Testis (tissue), 3 donors: ENCODE measurements around the gene TP53. TPM values are rescaled to one million over a fixed set of nuclear protein-coding genes. Genes with fewer than 3 reads are reported as not detected.

Experiments
- DNase-seq: peaks from one replicate; pipeline ENCODE4 v3.0.0-alpha.2; 2019
- H3K27ac ChIP-seq, 2 donors: fragments of 200-600 bp; sonication (generic); one replicate each; pipeline ENCODE4 v1.5.1; 2019
- H3K27me3 ChIP-seq: fragments of 200-600 bp; sonication (generic); one replicate; pipeline ENCODE4 v1.5.1; 2019
- H3K36me3 ChIP-seq: fragments of 200-600 bp; sonication (generic); one replicate; pipeline ENCODE4 v1.5.1; 2017; ENCODE audit warnings: low read depth; ENCODE audit errors: missing control alignments
- H3K4me1 ChIP-seq: fragments of 200-600 bp; sonication (generic); one replicate; pipeline ENCODE4 v1.5.1; 2019
- H3K4me3 ChIP-seq, 2 donors: fragments of 200-600 bp; sonication (generic); one replicate each; pipeline ENCODE4 v1.5.1; 2017 to 2019
- H3K9me3 ChIP-seq: fragments of 200-600 bp; sonication (generic); one replicate; pipeline ENCODE4 v1.5.1; 2017
- CTCF ChIP-seq, 3 experiments: fragments of 450-650 bp in 2 of 3; fragments of 200-600 bp in 1 of 3; sonication (generic) in 1 of 3; IDR thresholded peaks; one replicate each; pipeline ENCODE4 v1.5.1; 2016 to 2019; ENCODE audit warnings: antibody characterized with exemption in 3 of 3, mild to moderate bottlenecking in 2 of 3, moderate library complexity in 1 of 3
- POLR2A ChIP-seq: fragments of 450-650 bp; IDR thresholded peaks from one replicate; pipeline ENCODE4 v1.6.1; 2017; ENCODE audit warnings: antibody characterized with exemption, mild to moderate bottlenecking, moderate library complexity
- WGBS, 2 donors: methylation state at CpG; one replicate each; pipeline ENCODE4 v1.1.5; 2018; 5-methylcytosine and 5-hydroxymethylcytosine counted together
- intact Hi-C: fragments of 100-400 bp; cut with DNase I; formaldehyde crosslinking; loops from one replicate; pipeline ENCODE4 v1.15.1; 2023; ENCODE audit warnings: low total_unique reads
- polyA plus RNA-seq: library from polyadenylated mRNA; stranded (reverse); fragments of 350-450 nt; fragmentation: Illumina TruSeq; extraction: RNeasy Lipid Tissue Mini Kit (QIAGEN cat#74804); gene quantifications from one replicate; pipeline ENCODE4 v1.2.3, GENCODE V29; 2014; ENCODE audit warnings: low read depth, low replicate concordance; ENCODE audit not compliant: insufficient read depth
- total RNA-seq, 2 donors: library from RNA; depleted of rRNA; stranded (reverse); fragments of >200 nt; gene quantifications; one replicate each; pipeline ENCODE4 v1.2.3, GENCODE V29; 2016

The TP53 gene
- total and polyA plus RNA-seq, 3 donors from 2014 or later, result 32.1 to 47.1 (median 45.0) TPM

DNA sequence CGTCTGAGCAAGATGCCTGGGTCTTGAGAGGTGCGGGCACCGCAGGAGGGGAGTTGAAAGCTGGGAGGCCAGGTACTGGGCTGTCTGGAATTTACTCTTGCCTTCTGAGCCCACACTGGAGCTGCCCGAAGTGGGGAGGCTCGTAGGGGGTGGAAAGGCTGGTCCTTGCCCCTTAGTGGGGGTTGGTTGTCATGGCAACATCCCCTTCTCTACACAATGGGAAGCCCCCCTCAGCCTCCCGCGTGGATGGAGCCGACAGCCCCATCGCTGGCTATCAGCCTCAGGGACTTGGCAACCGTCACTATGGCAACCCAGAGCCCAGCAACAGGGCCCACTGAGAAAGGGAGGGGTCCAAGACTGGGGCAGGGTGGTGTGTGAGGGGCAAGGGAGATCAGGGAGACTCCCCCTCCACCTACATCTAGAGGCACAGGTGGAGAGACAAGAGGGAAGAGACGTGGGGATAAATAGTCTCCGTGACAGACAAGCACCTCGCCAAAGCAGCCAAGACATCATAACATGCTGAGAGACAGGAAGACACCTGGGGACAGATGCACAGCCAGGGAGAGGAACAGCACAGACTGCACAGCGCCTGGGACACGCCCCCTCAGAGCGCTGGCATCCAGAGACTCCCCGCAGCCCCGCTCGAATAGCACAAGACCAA is 25.0 kb upstream of the TP53 start:
- 27 to 42% methylated on average over 13 to 19 of the region's 19 CpGs for WGBS, 2 donors
- Histone ChIP-seq H3K27ac (no peak overlapping the region), H3K36me3 (no peaks in the 10 kb centered on the region), H3K4me1 (peaks cover 7% of the 10 kb centered on the region), H3K4me3 (no peak overlapping the region), H3K9me3 (no peaks in the 10 kb centered on the region), H3K27me3 (no peaks in the 10 kb centered on the region)
- intact Hi-C loops, result no loop called here
- no peak for DNase-seq
- TF ChIP-seq CTCF (IDR thresholded peaks at IDR 0.05) (no peak), POLR2A (no peak)

GRCh38 chr17:7711051-7711755 is 23.9 kb upstream of the TP53 start:
- Histone ChIP-seq H3K27me3 (no peaks in the 10 kb centered on the region), H3K36me3 (no peaks in the 10 kb centered on the region), H3K4me3 (no peak overlapping the region), H3K4me1 (no peaks in the 10 kb centered on the region), H3K27ac (no peak overlapping the region), H3K9me3 (no peaks in the 10 kb centered on the region)
- TF ChIP-seq POLR2A, result no peak
- no peak for TF ChIP-seq CTCF (IDR thresholded peaks at IDR 0.05)
- no peak for DNase-seq
- WGBS, 2 donors, result 80 to 83% methylated on average over 7 of the region's 7 CpGs
- intact Hi-C loops, result no loop called here

- WGBS, 2 donors, result 77 to 80% methylated on average over 7 of the region's 7 CpGs
- Histone ChIP-seq H3K9me3 (no peaks in the 10 kb centered on the region), H3K4me3 (no peak overlapping the region), H3K27me3 (no peaks in the 10 kb centered on the region), H3K4me1 (peaks cover 4% of the 10 kb centered on the region), H3K27ac (no peak overlapping the region), H3K36me3 (no peaks in the 10 kb centered on the region)
- no peak for DNase-seq
- TF ChIP-seq POLR2A, result no peak
- intact Hi-C loops, result no loop called here
Measured at GRCh38 chr17:7710301-7710700, 23.0 kb upstream of the TP53 start.

DNA sequence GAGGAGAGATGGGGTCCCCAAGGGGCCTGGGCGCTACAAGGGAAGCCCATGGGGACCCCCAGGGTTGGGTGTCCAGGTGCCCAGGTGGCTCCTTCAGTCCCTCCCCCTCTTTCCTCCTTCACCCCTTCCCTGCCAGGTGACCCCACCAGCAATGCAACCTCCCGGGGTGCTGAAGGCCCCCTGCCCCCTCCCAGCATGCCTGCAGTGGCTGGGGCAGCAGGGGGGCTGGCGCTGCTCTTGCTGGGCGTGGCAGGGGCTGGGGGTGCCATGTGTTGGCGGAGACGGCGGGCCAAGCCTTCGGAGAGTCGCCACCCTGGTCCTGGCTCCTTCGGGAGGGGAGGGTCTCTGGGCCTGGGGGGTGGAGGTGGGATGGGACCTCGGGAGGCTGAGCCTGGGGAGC is 21.7 kb upstream of the TP53 start:
- Histone ChIP-seq H3K27ac (no peak overlapping the region), H3K9me3 (no peaks in the 10 kb centered on the region), H3K27me3 (no peaks in the 10 kb centered on the region), H3K36me3 (no peaks in the 10 kb centered on the region), H3K4me3 (no peak overlapping the region), H3K4me1 (peaks cover 14% of the 10 kb centered on the region)
- WGBS, 2 donors, result 94 to 95% methylated on average over 7 to 11 of the region's 11 CpGs
- no peak for DNase-seq
- intact Hi-C loops, result no loop called here
- TF ChIP-seq POLR2A (no peak), CTCF (IDR thresholded peaks at IDR 0.05) (no peak)

DNA sequence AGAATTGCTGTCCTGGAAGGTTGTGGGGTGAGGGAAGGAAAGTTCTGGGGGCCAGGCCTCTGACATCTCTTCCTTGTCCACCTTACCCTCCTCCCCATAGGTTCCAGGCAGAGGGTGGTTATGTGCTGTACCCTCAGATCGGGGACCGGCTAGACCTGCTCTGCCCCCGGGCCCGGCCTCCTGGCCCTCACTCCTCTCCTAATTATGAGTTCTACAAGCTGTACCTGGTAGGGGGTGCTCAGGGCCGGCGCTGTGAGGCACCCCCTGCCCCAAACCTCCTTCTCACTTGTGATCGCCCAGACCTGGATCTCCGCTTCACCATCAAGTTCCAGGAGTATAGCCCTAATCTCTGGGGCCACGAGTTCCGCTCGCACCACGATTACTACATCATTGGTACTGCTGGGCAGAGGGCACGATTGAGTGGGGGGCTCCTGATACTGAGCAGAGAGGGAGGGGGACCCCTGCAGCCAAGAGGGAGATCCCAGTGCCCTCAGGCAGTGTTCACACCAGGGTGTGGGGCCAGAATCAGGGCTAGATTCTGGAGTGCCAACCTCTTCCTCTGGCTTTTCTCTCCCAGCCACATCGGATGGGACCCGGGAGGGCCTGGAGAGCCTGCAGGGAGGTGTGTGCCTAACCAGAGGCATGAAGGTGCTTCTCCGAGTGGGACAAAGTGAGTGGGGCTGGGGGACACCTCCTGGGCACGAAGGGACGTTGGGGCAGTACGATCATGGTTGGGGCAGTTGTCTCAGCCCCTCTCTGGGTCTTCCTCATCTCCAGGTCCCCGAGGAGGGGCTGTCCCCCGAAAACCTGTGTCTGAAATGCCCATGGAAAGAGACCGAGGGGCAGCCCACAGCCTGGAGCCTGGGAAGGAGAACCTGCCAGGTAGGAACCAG is 20.8 kb upstream of the TP53 start:
- Histone ChIP-seq H3K9me3 (no peaks in the 10 kb centered on the region), H3K4me3 (no peak overlapping the region), H3K4me1 (peaks cover 14% of the 10 kb centered on the region), H3K36me3 (no peaks in the 10 kb centered on the region), H3K27ac (no peak overlapping the region), H3K27me3 (no peaks in the 10 kb centered on the region)
- TF ChIP-seq POLR2A (no peak), CTCF (IDR thresholded peaks at IDR 0.05) (no peak)
- no peak for DNase-seq
- WGBS, 2 donors, result 86 to 89% methylated on average over 18 to 22 of the region's 22 CpGs
- intact Hi-C loops, result no loop called here
